HG03135 (cell line): ENCODE data around the gene SMIM20.
"Not testable (repeated sequence)": the region's sequence is repeated elsewhere in the genome, so short reads cannot be mapped to it uniquely, and the experiment has no call there.

ENCODE experiments used
- ATAC-seq: cut with Tn5 transposase; IDR thresholded peaks from one replicate; pipeline ENCODE4 v1.9.1; 2021; ENCODE audit warnings: mild to moderate bottlenecking, moderate library complexity; ENCODE audit not compliant: unreplicated experiment

The SMIM20 gene

DNA sequence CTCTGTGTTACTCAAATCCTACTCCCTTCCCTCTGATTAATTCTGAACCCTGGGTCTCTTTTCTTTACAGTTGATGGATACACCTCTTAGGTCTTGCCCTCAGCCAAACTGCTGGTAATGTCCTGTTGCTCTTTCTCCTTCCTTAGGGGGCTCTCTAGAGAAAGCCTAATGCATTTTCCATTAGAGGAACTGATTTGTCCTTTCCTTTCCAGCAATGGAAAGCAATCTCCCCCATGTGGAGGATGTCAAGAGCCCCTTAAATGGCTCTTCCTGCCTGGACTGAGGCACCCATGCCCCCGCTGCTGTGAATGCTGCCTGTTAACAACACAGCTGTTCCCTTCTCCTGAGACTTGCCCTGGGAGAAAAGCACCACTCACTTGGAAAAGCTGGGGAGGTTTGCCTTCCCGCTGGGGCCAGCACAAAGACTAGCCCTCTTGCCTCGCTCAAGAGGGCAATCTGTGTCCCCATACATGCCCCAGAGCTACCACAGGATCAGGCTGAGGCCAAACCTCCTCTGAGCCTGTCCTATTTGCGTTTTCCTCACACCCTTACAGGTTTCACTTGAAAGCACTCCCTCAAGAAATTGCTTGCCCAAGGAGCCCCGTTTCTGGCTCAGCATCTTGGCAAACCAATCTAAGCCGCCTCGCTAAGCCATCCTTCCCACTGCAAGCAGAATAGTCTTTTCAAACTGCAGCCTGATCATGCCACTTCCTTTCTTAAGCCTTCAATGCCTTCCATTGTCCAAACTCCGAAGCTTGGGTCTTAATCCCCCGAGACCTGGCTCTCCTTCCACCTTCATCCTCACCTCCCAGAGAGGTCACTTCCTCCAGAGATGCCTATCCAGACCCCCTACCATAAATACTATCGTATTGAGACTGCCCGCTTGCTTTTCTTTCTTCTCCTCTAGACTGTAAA is 23.2 kb upstream of the SMIM20 start:
- no peak for ATAC-seq

GRCh38 chr4:25892796-25893195 is 21.2 kb upstream of the SMIM20 start:
- ATAC-seq, result no peak

GRCh38 chr4:25896776-25897539 is 17.1 kb upstream of the SMIM20 start:
- ATAC-seq, result no peak

GRCh38 chr4:25900310-25900709 is 13.7 kb upstream of the SMIM20 start:
- ATAC-seq, result no peak

DNA sequence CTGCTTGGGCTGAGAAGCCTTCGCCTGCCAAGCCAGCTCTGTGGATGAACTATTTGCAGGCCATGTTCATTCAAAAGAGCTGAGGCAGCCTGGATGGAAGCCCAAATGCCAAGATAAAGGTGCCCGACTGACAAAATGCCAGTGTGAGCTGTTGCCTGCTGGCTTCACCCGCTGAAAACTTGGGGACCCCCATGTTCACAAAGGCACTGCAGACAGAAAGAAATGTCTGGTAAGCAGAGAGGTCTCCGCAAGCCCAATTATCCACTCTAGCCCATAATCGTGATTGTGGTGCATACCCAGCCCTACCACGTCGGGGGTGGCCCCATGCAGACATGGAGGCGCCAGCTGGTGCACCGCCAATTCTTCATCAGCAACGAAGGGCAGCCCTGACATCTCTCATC is 13.0 kb upstream of the SMIM20 start:
- ATAC-seq, result no peak

GRCh38 chr4:25903900-25904747 is 9.9 kb upstream of the SMIM20 start:
- peak; percentile 57 for ATAC-seq

DNA sequence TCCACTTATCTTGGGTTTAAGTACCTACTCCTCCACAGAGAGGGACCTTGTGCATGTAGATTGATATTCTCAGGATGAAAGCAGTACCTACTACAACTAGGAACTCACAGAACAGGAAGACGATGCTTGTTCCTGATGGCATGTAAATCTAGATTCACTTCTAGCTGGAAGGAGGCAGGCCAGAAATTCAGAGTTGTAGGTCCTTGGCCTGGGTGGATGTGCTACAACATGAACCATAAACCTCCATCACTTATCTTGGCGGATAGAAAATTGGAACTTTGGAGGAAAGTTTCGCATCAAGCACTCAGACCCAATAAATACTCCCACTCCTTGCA is 9.3 kb upstream of the SMIM20 start:
- peak; percentile 25 for ATAC-seq

- no peak for ATAC-seq
Measured at GRCh38 chr4:25905371-25905770, 8.6 kb upstream of the SMIM20 start.

DNA sequence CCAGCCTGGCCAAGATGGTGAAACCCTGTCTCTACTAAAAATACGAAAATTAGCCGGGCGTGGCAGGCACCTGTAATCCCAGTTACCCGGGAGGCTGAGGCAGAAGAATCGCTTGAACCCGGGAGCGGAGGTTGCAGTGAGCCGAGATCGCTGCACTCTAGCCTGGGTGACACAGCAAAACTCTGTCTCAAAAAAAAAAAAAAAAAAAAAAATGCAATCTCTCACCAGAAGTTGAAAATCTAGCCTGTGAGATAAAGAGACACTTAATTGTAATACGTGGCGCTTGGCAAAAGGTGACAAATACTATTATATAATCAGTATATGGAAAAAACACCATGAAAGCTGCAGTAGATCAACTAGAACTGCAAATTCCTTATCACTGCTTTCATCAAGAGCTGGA is 7.9 kb upstream of the SMIM20 start:
- not testable (repeated sequence) for ATAC-seq

- ATAC-seq, result no peak
Measured at GRCh38 chr4:25908491-25908901, 5.5 kb upstream of the SMIM20 start.

- ATAC-seq, result no peak
Measured at GRCh38 chr4:25911356-25911755, 2.7 kb upstream of the SMIM20 start.

DNA sequence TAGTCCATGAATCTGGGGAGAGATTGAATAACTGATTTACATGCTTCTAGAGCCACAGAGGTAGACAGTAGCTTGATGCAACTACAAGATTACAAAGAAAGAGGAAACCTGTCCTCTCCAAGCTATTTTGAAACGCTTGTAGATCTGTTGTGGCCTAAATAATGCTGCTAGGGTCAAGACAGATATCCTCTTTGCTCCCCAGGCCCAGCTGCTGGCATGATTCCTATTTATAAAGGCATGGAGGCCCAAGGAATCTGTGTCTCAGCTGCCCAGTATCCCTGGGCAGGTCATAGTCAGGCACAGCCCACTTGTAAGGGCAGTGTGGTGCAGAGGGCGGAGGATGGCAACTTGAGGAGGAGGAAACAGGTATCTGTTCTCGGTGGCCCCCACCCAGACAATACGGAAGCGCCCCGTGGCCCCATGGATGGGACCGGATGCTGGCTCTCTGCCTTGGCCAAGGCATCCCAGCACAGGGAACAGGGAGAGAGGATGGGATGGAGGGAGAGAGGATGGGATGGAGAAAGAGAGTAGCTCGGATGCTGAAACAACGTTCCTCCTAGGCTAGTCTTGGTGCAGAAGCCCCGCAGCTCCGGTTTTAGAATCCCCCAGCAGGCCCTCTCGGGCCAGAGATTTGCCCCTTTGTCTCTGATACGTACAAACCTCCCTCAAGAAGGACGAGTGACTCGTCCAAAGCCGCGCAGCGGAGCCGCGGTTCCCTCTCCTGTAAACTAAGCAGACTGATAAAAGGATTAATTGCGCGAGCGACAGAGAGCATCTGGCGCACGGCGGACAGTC is 767 bp upstream of the SMIM20 start:
- peak; percentile 25 for ATAC-seq

- ATAC-seq, result no peak
Measured at GRCh38 chr4:25914670-25915352, 791 bp downstream of the SMIM20 start.

DNA sequence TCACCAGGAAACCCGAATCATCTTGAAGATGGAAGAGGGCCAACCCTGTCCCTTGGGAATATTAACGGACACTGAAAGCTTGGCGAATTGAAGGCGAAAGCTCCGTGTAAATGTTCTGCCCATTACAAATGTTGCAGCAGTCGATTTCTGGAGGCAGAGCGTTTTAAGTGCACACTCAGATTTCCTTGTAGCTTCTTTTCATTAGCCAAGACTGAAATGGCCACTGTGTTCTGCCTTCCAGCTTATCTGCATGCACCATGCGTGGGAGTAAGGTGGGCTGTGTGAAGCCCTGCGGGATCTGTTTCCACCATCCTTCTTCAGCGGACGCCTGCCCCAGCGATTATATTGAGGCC is 1.3 kb downstream of the SMIM20 start:
- ATAC-seq, result no peak

DNA sequence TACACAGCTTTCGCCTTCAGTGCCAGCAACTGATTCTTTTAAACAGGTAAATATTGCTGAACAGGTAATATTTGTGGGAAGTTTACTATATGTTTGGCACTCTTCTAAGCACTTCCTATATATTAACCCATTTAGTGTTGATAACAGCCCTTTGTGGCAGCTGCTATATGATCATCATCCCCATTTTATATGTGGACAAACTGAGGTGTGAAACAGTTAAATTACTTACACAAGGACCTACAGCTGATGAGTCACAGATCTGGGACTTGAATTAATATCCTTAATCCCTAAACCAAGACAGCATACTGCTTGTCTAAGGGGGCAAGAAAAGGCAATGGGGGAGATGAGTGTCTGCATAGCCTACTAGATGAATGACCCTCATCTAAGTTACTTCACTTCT is 2.9 kb downstream of the SMIM20 start:
- no peak for ATAC-seq

GRCh38 chr4:25919676-25920075 is 5.7 kb downstream of the SMIM20 start:
- no peak for ATAC-seq

- ATAC-seq, result no peak
Measured at GRCh38 chr4:25921922-25922321, 7.9 kb downstream of the SMIM20 start.

- no peak for ATAC-seq
Measured at GRCh38 chr4:25922812-25923369, 8.9 kb downstream of the SMIM20 start.

DNA sequence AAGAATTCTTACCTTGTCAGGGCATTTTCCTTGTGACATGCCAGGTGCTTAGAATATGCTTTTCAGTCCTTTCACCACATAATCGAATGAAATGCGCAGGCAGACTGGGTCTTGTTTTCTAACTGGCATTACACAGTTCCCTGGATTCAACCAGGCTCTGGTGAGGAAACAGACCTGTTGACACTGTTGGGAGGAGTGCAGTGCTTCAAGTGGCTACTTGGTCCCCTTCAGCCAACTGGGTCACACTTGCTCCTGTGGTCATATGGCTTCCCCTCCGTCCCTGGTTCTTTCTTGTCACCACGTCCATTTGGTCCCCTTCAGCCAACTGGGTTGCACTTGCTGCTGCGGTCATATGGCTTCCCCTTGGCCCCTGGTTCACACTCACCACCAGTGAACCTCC is 9.7 kb downstream of the SMIM20 start:
- no peak for ATAC-seq
